Measurements from ENCODE around the gene SCRN1.

Gene SCRN1

DNA sequence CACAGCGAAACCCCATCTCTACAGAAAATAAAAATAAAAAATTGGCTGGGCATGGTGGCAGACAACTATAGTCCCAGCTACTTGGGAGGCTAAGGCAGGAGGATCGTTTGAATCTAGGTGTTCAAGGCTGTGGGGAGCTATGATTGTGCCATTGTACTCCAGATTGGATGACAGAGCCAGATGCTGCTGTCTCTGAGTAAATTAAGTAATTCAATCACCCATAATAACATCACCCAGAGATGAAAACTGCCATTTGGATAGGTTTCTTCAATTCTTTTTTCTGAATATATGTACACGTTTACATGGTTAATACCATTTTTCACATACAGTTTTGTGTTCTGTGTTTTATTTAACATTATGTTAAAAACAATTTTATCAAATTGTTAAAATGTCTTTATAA is 104.0 kb downstream of the SCRN1 start:
- peak; percentile 17 for DNase-seq

DNA sequence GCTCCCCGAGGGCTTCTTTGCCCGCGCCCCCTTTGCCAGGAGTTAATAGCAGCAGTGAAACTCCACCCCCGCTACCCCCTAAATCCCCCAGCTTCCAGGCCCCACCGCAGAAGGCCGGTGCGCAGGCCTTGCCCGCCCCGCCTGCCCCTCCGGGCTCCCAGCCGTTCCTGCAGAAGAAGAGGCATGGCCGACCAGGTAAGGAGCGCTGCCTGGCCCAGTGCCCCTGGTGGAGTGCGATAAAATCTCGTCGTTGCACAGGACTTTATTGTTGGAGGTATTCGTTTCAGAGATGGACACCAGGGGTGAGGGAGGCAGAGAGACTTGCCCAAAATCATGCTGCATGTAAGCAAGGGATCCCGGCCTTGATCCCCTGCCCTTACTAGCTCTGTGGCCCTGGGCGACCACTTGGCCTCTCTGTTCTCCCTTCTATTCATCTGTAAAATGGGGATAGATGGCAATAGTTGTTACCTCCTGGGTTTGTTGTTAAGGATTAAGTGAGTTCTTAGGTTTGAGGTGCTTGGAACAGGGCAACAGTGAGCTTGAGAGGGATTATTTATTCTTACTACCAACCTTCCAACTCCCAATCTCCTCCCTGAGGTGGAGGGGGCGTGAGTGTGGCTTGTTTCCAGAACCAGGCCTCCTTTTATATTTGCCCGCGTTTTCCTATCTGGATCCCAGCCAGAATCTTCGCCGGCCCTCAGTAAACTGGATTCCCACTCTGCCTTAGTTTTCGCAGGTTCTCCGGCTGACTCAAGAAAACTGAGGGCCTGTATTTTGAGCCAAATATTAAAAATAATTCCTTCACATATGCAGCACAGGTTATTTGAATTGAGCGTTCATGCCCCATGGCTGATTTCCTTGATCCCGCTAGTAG is 105.0 kb downstream of the SCRN1 start:
- peak; percentile 45 for DNase-seq

DNA sequence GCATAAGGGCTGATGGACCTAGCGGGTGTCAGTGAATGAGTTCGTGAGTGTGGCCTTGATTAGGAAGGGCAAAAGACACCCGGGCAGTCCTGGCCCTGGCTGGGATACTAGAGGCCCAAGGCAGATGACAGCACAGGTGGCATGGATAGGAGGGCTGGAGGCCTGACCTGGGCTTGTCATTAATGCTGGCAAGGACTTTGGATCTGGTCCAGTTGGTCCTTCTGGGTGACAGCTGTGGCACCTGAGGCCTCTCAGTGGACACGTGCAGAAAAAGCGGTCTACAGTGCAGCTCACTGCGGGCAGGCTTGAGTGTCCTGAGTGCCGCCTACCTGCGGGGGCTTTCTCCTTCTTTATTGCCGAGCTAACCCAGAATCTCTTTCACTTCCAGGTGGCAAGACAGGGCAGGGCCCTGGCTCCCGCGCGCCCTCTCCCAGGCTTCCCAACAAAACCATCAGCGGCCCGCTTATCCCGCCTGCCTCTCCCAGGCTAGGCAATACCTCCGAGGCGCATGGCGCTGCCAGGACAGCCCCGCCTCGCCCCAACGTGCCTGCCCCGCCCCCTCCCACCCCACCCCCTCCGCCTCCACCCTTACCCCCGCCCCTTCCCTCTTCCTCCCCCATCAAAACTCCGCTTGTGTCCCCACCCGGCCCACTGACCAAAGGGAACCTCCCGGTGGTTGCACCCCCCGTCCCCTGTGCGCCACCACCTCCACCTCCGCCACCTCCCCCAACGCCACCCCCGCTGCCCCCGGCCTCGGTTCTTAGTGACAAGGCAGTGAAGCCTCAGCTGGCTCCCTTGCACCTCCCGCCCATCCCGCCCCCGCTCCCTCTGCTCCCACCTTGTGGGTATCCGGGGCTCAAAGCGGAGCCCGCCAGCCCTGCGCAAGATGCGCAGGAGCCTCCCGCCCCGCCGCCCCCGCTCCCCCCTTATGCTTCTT is 105.9 kb downstream of the SCRN1 start:
- no peak for DNase-seq

DNA sequence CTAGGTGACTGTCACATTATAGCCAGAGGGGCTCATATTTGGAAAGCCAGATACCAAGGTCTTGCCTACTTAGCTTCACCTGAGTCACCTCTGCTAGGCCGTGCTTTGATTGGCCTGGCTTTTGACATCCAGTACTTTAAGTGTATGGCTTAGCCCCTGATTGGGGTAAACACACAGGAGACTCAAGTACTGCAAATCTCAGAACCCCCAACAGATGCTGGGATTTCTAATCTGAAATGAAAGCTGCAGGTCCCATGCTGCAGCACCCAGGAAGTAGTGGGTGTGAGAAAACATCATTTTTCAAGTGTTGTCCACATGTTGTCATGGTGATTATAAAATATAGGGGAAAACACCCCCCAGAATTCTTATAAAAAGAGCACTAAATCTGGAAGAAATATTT is 107.1 kb downstream of the SCRN1 start:
- peak; percentile 26 for DNase-seq

GRCh38 chr7:29881724-29882123 is 107.9 kb downstream of the SCRN1 start:
- DNase-seq = no peak

- DNase-seq = no peak
These were observed 110.0 kb downstream of the SCRN1 start for GRCh38 chr7:29879609-29880008.

GRCh38 chr7:29878081-29878688 is 111.4 kb downstream of the SCRN1 start:
- DNase-seq = peak; percentile 49

DNA sequence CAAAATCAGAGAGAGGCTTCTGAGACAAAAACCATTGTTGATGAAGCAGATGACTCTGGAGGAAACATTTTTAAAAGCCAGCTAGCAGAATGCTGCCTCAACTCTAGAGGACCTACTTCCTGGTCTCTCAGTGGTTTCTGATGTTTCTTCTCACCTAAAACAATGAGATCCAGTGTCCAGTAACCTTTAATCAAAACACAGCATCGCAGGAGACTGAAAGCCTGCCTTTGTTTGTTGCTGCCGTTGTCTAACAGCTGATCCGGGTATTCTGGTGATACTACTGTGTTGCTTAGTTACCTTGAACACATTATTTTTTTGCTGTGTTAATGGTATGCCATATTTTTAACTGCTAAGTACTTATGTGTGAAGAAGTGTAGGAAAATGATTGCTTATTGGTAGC is 112.4 kb downstream of the SCRN1 start:
- DNase-seq = no peak

- no peak for DNase-seq
These were observed 113.9 kb downstream of the SCRN1 start for GRCh38 chr7:29875741-29876140.

DNA sequence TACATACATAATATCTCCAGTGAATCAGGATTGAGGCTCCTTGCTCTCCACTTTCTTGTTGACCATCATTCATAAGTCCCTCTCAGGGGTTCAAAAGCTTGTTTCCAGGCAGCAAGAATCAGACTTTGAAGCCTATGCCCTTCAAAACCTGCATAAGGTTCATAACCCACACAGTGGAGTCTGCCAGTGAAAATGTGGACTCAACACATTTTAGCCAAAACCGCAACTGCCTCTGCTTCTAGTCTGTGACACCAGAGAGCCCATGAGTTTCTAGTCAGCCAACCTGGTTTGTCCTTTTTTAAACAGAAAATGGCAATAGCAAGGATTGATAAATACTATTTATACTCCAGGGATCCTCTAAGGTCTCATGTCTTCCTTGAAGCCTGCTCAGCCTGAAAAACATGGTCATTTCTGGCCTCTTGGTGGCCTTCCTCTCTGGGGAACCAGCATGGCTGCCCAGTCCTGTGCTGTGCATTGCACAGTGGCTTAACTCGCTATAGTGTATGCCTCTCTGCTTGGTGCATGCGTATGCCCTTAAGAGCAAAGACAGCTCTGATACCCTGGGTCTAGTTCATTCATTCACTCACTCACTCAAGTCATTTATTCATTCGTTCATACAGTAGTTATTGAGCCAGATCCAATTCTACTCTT is 115.8 kb downstream of the SCRN1 start:
- no peak for DNase-seq

- DNase-seq = no peak
These were observed 117.7 kb downstream of the SCRN1 start for GRCh38 chr7:29871787-29872398.

Data from NCI-H82 (cell line).